Measurements from ENCODE around the gene EIF2S1.
"Not testable (repeated sequence)": the region's sequence is repeated elsewhere in the genome, so short reads cannot be mapped to it uniquely, and the experiment has no call there.

The EIF2S1 gene

GRCh38 chr14:67413806-67414769 lies 54.0 kb downstream of the EIF2S1 start:
- DNase-seq = no peak

- not testable (repeated sequence) for DNase-seq
Observed at GRCh38 chr14:67415610-67416009, 55.5 kb downstream of the EIF2S1 start.

DNA sequence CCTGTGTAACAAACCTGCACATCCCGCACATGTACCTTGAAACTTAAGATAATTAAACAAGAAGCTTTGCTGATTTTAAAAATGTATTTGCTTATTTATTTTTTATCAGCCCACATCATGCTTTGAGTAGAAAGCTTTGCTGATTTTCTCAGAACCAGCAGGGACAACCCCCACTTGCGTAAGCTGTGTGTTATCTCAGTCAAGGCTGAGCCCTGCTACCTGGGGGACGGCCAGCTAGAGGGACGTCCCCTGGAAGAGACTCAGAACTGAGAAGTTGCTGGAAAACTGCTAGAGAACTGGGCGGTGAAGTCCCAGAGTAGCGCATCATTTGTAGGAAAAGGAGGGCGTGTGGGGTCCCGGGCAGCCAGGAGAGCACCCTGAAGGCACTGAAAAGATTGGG lies 56.0 kb downstream of the EIF2S1 start:
- DNase-seq = no peak

DNA sequence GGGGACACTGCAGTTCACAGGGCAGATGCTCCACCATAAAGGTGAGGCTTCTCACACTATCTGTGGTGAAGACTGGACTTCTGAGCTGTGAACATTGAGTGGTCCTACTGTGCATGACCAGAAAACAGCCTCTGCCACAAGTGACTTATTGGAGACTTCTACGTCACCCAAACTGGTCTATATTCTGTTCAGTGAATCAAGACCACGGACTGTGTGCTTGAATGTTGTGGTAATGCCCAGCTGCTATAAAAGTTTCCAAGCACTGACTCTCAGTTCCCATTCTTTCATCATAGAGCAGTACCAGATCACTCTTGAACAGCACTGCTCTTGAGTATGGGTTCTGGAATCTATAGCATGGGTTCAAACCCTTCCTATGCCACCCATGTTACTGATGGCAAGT lies 56.7 kb downstream of the EIF2S1 start:
- DNase-seq = no peak

GRCh38 chr14:67417633-67418032 lies 57.5 kb downstream of the EIF2S1 start:
- DNase-seq = no peak

DNA sequence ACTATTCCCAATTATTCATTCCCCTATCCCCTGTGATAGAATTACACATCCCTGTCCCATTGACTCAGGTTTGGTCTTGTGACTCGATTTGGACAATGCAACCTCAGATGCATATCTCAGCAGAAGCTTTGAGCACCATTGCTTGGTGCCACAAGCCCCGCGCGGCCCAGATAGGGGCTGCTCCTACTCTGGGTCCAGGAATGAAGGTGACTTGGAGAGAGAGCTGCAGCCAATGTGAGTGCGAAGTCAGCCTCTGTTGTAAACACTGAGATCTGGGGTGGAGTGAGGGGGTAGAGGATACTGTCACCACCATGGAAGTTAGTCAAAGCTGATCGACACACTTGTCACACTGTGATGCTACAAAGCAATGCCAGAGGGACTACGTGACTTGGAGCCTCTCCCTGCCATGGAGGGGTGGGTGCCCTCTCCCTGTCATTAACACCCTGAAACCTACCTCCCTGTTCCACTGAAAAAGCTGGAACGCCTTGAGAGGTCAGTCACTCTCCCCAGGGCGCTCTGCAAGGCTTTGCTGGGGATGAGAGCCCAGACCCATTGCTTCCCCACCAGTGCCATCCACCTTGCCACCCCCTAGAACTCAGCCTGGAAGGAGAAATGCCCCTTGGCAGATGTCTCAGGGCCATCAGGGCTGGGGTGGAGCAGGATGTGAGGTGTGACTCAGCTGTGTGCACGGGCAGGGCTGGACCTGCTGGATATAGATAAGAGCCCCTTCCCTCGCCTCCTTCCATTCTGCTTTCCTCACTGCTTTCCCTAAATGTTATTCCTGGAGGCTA lies 58.5 kb downstream of the EIF2S1 start:
- DNase-seq = no peak

- peak; percentile 5 for DNase-seq
Observed at GRCh38 chr14:67420102-67420739, 60.1 kb downstream of the EIF2S1 start.

GRCh38 chr14:67421356-67422224 lies 61.5 kb downstream of the EIF2S1 start:
- DNase-seq = no peak

- DNase-seq = no peak
Observed at GRCh38 chr14:67423424-67423823, 63.3 kb downstream of the EIF2S1 start.

GRCh38 chr14:67424539-67424938 lies 64.4 kb downstream of the EIF2S1 start:
- no peak for DNase-seq

GRCh38 chr14:67425608-67426007 lies 65.5 kb downstream of the EIF2S1 start:
- no peak for DNase-seq

- no peak for DNase-seq
Observed at GRCh38 chr14:67426161-67426560, 66.0 kb downstream of the EIF2S1 start.

DNA sequence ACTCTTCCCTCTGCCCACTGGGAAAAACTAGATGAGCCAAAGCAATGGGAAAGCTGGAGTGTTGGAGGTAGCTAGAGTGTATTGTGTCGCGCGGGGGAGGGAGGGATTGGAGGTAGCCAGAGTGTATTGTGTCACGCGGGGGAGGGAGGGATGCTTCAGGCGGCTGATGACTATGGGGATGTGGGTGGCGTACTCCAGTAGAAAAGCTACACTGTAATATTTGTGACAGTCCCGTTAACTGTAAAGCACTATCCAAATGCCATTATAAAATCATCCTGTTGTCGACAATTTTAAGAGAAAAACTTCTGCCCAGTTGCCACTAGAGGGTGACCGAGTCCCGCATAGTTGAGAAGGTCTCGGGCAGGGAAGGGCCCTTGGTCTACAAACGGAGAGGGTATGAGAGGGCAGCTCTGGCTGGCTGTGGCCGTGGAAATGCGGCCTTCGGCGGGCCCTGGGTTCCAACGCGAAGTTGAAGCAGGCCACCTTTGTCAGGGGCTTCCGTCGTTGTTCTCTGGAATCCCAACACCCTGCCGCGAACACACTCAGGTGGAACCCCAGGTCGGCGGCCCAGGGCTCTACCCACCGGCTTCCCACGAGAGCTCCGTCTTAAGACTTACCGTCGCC lies 67.0 kb downstream of the EIF2S1 start:
- DNase-seq = peak; percentile 70

DNA sequence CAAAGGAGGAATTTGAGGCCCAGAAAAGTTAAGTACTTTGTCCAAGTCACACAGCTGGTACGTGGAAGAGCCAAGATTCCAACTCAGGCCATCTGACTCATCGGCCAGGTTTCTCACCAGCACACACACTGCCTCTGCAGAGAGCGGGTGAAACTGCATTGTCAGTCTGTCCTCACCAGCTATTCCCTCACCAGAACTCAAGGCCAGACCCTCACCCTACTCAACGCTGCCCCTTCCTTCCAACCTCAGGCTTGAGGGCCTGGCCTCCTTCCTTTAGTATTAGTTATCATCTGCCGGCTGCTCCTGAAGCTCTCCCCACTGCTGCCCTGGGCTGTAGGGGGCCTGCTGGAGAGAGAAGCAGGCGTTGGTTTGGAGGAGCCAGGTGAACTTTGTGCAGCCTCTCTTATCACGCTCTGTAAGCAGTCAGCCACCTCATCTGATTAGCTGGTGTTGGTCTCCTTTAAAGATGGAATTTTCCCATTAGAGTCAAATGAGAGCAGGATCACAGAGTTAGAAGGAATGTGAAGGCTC lies 68.4 kb downstream of the EIF2S1 start:
- DNase-seq = no peak

GRCh38 chr14:67429510-67430205 lies 69.5 kb downstream of the EIF2S1 start:
- DNase-seq = no peak

DNA sequence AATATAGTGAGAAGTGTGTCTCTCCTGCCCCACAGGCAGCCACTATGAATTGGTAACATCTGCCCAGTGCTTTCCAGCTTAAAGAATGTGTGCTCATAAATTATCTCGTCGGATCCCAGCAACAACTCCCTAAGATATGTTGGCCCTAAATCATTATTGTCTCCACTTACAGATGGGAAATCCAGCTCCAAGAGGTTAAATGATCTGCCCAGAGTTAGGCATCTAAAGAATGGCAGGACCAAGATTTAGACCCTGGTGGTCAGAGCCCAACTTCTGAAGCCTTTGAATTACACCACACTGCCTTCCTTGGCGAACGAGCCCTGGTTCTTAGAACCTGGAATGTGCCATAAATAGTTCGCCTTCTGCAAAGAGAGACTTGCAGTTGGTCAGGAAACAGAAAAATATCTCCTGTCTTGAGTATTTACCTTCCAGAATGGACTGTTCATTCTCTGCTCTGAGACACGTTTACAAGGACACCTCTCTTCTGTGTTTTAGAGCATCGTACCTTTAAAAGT lies 72.0 kb downstream of the EIF2S1 start:
- no peak for DNase-seq

DNA sequence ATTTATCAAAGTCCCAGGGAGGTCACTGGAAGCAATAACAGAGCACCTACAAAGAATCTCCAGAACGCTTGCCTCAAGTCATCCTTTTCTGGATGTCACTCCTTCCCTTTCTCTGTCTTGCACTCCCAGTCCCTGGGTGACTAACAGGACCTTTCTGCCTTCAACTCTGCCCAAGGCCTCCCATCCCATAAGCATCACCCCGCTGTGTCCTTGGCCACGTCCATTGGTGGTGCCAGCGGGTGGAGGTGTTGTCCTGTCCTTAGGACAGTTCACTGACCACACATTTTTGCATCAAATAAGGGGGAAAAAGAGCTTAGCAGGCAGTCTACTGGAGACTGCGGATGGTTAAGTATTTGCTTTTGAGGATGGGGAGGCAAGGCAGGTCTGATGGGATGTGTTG lies 75.5 kb downstream of the EIF2S1 start:
- no peak for DNase-seq
